ENCODE results near the gene SUCNR1. TPM values are rescaled to one million over a fixed set of nuclear protein-coding genes. Genes with fewer than 3 reads are reported as not detected.

The SUCNR1 gene
- total and polyA plus RNA-seq, 3 experiments from 2014 or later: not detected

GRCh38 chr3:151909681-151910405 lies 36.4 kb downstream of the SUCNR1 start:
- Mint-ChIP-seq H3K27me3 (peaks cover 5 to 7% of the 10 kb centered on the region in 2 donors), H3K27ac (no peak overlapping the region), H3K36me3 (peaks cover 0 to 5% (median 0%) of the 10 kb centered on the region in 3 donors), H3K4me1 (no peaks in the 10 kb centered on the region), H3K4me3 (no peak overlapping the region), H3K9me3 (peaks cover 0 to 6% (median 0%) of the 10 kb centered on the region in 5 donors)
- ChIA-PET POLR2A (no interaction called here), CTCF (no interaction called here)
- Histone ChIP-seq H3K9me3 (ENCODE audit: low read length) (no peaks in the 10 kb centered on the region), H3K27me3 (ENCODE audit: insufficient read depth, low read length, poor library complexity, severe bottlenecking) (no peaks in the 10 kb centered on the region), H3K27ac (ENCODE audit: low read depth, low read length) (no peak overlapping the region), H3K4me3 (ENCODE audit: low read length) (no peak overlapping the region), H3K4me1 (ENCODE audit: insufficient read depth, low read length) (no peaks in the 10 kb centered on the region), H3K36me3 (ENCODE audit: insufficient read depth, low read length) (no peaks in the 10 kb centered on the region)
- no peak for DNase-seq

GRCh38 chr3:151911462-151911861 lies 38.0 kb downstream of the SUCNR1 start:
- H3K9me3 ChIP-seq (ENCODE audit: low read length): no peaks in the 10 kb centered on the region
- ChIA-PET CTCF (interaction anchor here (1.5 kb wide), 1 partner anchor 9 kb away, joined by 4 read pairs; no protein-coding TSS in a partner anchor), POLR2A (no interaction called here)
- no peak for DNase-seq
- Mint-ChIP-seq H3K9me3 (peaks cover 0 to 6% (median 0%) of the 10 kb centered on the region in 5 donors), H3K36me3 (peaks cover 0 to 5% (median 0%) of the 10 kb centered on the region in 3 donors), H3K4me1 (no peaks in the 10 kb centered on the region), H3K4me3 (no peak overlapping the region), H3K27ac (no peak overlapping the region), H3K27me3 (peaks cover 5 to 7% of the 10 kb centered on the region in 2 donors)
- H3K4me1 ChIP-seq (ENCODE audit: insufficient read depth, low read length): no peaks in the 10 kb centered on the region
- H3K36me3 ChIP-seq (ENCODE audit: insufficient read depth, low read length): no peaks in the 10 kb centered on the region
- no peaks in the 10 kb centered on the region for H3K27me3 ChIP-seq (ENCODE audit: insufficient read depth, low read length, poor library complexity, severe bottlenecking)
- no peak overlapping the region for H3K4me3 ChIP-seq (ENCODE audit: low read length)
- H3K27ac ChIP-seq (ENCODE audit: low read depth, low read length): no peak overlapping the region

- Histone ChIP-seq H3K36me3 (ENCODE audit: insufficient read depth, low read length) (no peaks in the 10 kb centered on the region), H3K27me3 (ENCODE audit: insufficient read depth, low read length, poor library complexity, severe bottlenecking) (no peaks in the 10 kb centered on the region), H3K4me1 (ENCODE audit: insufficient read depth, low read length) (no peaks in the 10 kb centered on the region), H3K9me3 (ENCODE audit: low read length) (no peaks in the 10 kb centered on the region), H3K4me3 (ENCODE audit: low read length) (no peak overlapping the region), H3K27ac (ENCODE audit: low read depth, low read length) (no peak overlapping the region)
- no peak for DNase-seq
- Mint-ChIP-seq H3K36me3 (peaks cover 0 to 5% (median 0%) of the 10 kb centered on the region in 3 donors), H3K27me3 (peaks cover 5 to 7% of the 10 kb centered on the region in 2 donors), H3K9me3 (peaks cover 0 to 6% (median 0%) of the 10 kb centered on the region in 5 donors), H3K4me1 (no peaks in the 10 kb centered on the region), H3K4me3 (no peak overlapping the region), H3K27ac (no peak overlapping the region)
- POLR2A ChIA-PET: no interaction called here
- CTCF ChIA-PET: interaction anchor here (1.5 kb wide), 1 partner anchor 9 kb away, joined by 4 read pairs; no protein-coding TSS in a partner anchor
Observed at GRCh38 chr3:151912028-151912427, 38.6 kb downstream of the SUCNR1 start.

- no peak overlapping the region for H3K27ac ChIP-seq (ENCODE audit: low read depth, low read length)
- H3K4me1 ChIP-seq (ENCODE audit: insufficient read depth, low read length): no peaks in the 10 kb centered on the region
- ChIA-PET CTCF (no interaction called here), POLR2A (no interaction called here)
- DNase-seq: no peak
- no peak overlapping the region for H3K27ac Mint-ChIP-seq
- H3K4me3 Mint-ChIP-seq: no peak overlapping the region
- no peak overlapping the region for H3K4me3 ChIP-seq (ENCODE audit: low read length)
- H3K27me3 Mint-ChIP-seq: peaks cover 0 to 4% of the 10 kb centered on the region in 2 donors
- H3K27me3 ChIP-seq (ENCODE audit: insufficient read depth, low read length, poor library complexity, severe bottlenecking): no peaks in the 10 kb centered on the region
- H3K4me1 Mint-ChIP-seq: no peaks in the 10 kb centered on the region
- H3K36me3 Mint-ChIP-seq: peaks cover 0 to 4% (median 0%) of the 10 kb centered on the region in 3 donors
- no peaks in the 10 kb centered on the region for H3K9me3 ChIP-seq (ENCODE audit: low read length)
- H3K36me3 ChIP-seq (ENCODE audit: insufficient read depth, low read length): no peaks in the 10 kb centered on the region
- peaks cover 0 to 4% (median 0%) of the 10 kb centered on the region in 5 donors for H3K9me3 Mint-ChIP-seq
Observed at GRCh38 chr3:151916781-151917180, 43.3 kb downstream of the SUCNR1 start.

GRCh38 chr3:151918253-151919029 lies 45.0 kb downstream of the SUCNR1 start:
- Mint-ChIP-seq H3K36me3 (no peaks in the 10 kb centered on the region), H3K4me1 (no peaks in the 10 kb centered on the region), H3K27ac (peak overlapping the region in 2 of 8 donors; percentile 23 to 70), H3K27me3 (no peaks in the 10 kb centered on the region), H3K9me3 (no peaks in the 10 kb centered on the region), H3K4me3 (no peak overlapping the region)
- H3K4me1 ChIP-seq (ENCODE audit: insufficient read depth, low read length): no peaks in the 10 kb centered on the region
- no peak overlapping the region for H3K4me3 ChIP-seq (ENCODE audit: low read length)
- H3K9me3 ChIP-seq (ENCODE audit: low read length): no peaks in the 10 kb centered on the region
- POLR2A ChIA-PET: no interaction called here
- DNase-seq: peak in 2 of 5 donors; percentile 4 to 24
- H3K27me3 ChIP-seq (ENCODE audit: insufficient read depth, low read length, poor library complexity, severe bottlenecking): no peaks in the 10 kb centered on the region
- H3K27ac ChIP-seq (ENCODE audit: low read depth, low read length): no peak overlapping the region
- CTCF ChIA-PET: interaction anchor here (0.6 to 2.9 kb wide), 5 partner anchors 23 to 481 kb away, joined by 3 to 16 read pairs (median 3); no protein-coding TSS in a partner anchor
- H3K36me3 ChIP-seq (ENCODE audit: insufficient read depth, low read length): no peaks in the 10 kb centered on the region

- Mint-ChIP-seq H3K9me3 (no peaks in the 10 kb centered on the region), H3K4me3 (no peak overlapping the region), H3K27ac (peak overlapping the region in 1 of 8 donors; percentile 70), H3K4me1 (no peaks in the 10 kb centered on the region), H3K27me3 (no peaks in the 10 kb centered on the region), H3K36me3 (no peaks in the 10 kb centered on the region)
- DNase-seq: no peak
- POLR2A ChIA-PET: no interaction called here
- H3K27me3 ChIP-seq (ENCODE audit: insufficient read depth, low read length, poor library complexity, severe bottlenecking): no peaks in the 10 kb centered on the region
- no peaks in the 10 kb centered on the region for H3K4me1 ChIP-seq (ENCODE audit: insufficient read depth, low read length)
- H3K9me3 ChIP-seq (ENCODE audit: low read length): no peaks in the 10 kb centered on the region
- H3K27ac ChIP-seq (ENCODE audit: low read depth, low read length): no peak overlapping the region
- CTCF ChIA-PET: interaction anchor here (0.6 to 2.9 kb wide), 6 partner anchors 13 to 481 kb away, joined by 3 to 16 read pairs (median 3); no protein-coding TSS in a partner anchor
- H3K4me3 ChIP-seq (ENCODE audit: low read length): no peak overlapping the region
- H3K36me3 ChIP-seq (ENCODE audit: insufficient read depth, low read length): no peaks in the 10 kb centered on the region
Observed at GRCh38 chr3:151919030-151919328, 45.5 kb downstream of the SUCNR1 start.

- H3K27me3 ChIP-seq (ENCODE audit: insufficient read depth, low read length, poor library complexity, severe bottlenecking): no peaks in the 10 kb centered on the region
- no peaks in the 10 kb centered on the region for H3K9me3 ChIP-seq (ENCODE audit: low read length)
- no peaks in the 10 kb centered on the region for H3K36me3 ChIP-seq (ENCODE audit: insufficient read depth, low read length)
- no peak overlapping the region for H3K4me3 ChIP-seq (ENCODE audit: low read length)
- H3K27ac Mint-ChIP-seq: no peak overlapping the region
- ChIA-PET CTCF (interaction anchor here (1.2 to 2.9 kb wide), 2 partner anchors 12 to 451 kb away, joined by 3 to 16 read pairs; no protein-coding TSS in a partner anchor), POLR2A (no interaction called here)
- no peaks in the 10 kb centered on the region for H3K9me3 Mint-ChIP-seq
- H3K27ac ChIP-seq (ENCODE audit: low read depth, low read length): no peak overlapping the region
- H3K36me3 Mint-ChIP-seq: no peaks in the 10 kb centered on the region
- no peaks in the 10 kb centered on the region for H3K4me1 ChIP-seq (ENCODE audit: insufficient read depth, low read length)
- DNase-seq: no peak
- H3K27me3 Mint-ChIP-seq: no peaks in the 10 kb centered on the region
- no peak overlapping the region for H3K4me3 Mint-ChIP-seq
- H3K4me1 Mint-ChIP-seq: no peaks in the 10 kb centered on the region
Observed at GRCh38 chr3:151919446-151919845, 46.0 kb downstream of the SUCNR1 start.

GRCh38 chr3:151923901-151924300 lies 50.5 kb downstream of the SUCNR1 start:
- Histone ChIP-seq H3K27ac (ENCODE audit: low read depth, low read length) (no peak overlapping the region), H3K27me3 (ENCODE audit: insufficient read depth, low read length, poor library complexity, severe bottlenecking) (no peaks in the 10 kb centered on the region), H3K4me1 (ENCODE audit: insufficient read depth, low read length) (no peaks in the 10 kb centered on the region), H3K36me3 (ENCODE audit: insufficient read depth, low read length) (no peaks in the 10 kb centered on the region), H3K9me3 (ENCODE audit: low read length) (no peaks in the 10 kb centered on the region), H3K4me3 (ENCODE audit: low read length) (no peak overlapping the region)
- Mint-ChIP-seq H3K4me3 (no peak overlapping the region), H3K27ac (no peak overlapping the region), H3K36me3 (no peaks in the 10 kb centered on the region), H3K4me1 (no peaks in the 10 kb centered on the region), H3K27me3 (peaks cover 5 to 17% of the 10 kb centered on the region in 2 donors), H3K9me3 (no peaks in the 10 kb centered on the region)
- CTCF ChIA-PET: no interaction called here
- DNase-seq: no peak
- POLR2A ChIA-PET: no interaction called here
